Measurements from ENCODE around the gene DISC1. TPM values are rescaled to one million over a fixed set of nuclear protein-coding genes. Genes with fewer than 3 reads are reported as not detected.
A peak's percentile ranks its signal among the peaks of the same experiment; 100 is the strongest.

The DISC1 gene
- total RNA-seq, 6 experiments from 2014 or later, result 1.8 to 3.3 (median 2.4) TPM

- no peak overlapping the region for H3K27ac ChIP-seq
- ATAC-seq (peak in 3 of 4 donors; percentile 51 to 74 (median 60)), DNase-seq (no peak)
- H3K27me3 ChIP-seq, result no peaks in the 10 kb centered on the region
- no peaks in the 10 kb centered on the region for H3K9me3 ChIP-seq
- no peak for TF ChIP-seq POLR2A (IDR thresholded peaks at IDR 0.05)
- TF ChIP-seq CTCF (IDR thresholded peaks at IDR 0.05), result peak in 3 of 4 donors; percentile 20 to 22 (median 20)
- H3K36me3 ChIP-seq, result no peaks in the 10 kb centered on the region
- no peak overlapping the region for H3K4me3 ChIP-seq
- H3K4me1 ChIP-seq, result no peaks in the 10 kb centered on the region
- intact Hi-C loops (cut with DNase I), result no loop called here
- 31% methylated on average over 3 of the region's 3 CpGs for WGBS (ENCODE audit: insufficient coverage, low coverage, low lambda C conversion rate, missing lambda C conversion rate)
Observed at GRCh38 chr1:231584117-231584516, 42.5 kb upstream of the DISC1 start.

- WGBS (ENCODE audit: insufficient coverage, low coverage, low lambda C conversion rate, missing lambda C conversion rate), result 53% methylated on average over 5 of the region's 5 CpGs
- intact Hi-C loops (cut with DNase I), result loop anchor here in 1 of 2 donors (5.0 kb wide), 1 partner anchor 228 kb away; no protein-coding TSS in a partner anchor
Observed at GRCh38 chr1:231584921-231585320, 41.7 kb upstream of the DISC1 start.

GRCh38 chr1:231590453-231591198 is 36.0 kb upstream of the DISC1 start:
- TF ChIP-seq POLR2A (IDR thresholded peaks at IDR 0.05), result no peak
- peak; percentile 74 to 80 (median 76) for TF ChIP-seq CTCF (IDR thresholded peaks at IDR 0.05)
- intact Hi-C loops (cut with DNase I), result loop anchor here in 1 of 2 donors (10.0 kb wide), 1 partner anchor 236 kb away; no protein-coding TSS in a partner anchor
- Histone ChIP-seq H3K27ac (no peak overlapping the region), H3K4me1 (no peaks in the 10 kb centered on the region), H3K4me3 (no peak overlapping the region), H3K9me3 (no peaks in the 10 kb centered on the region), H3K36me3 (no peaks in the 10 kb centered on the region), H3K27me3 (no peaks in the 10 kb centered on the region)
- 16% methylated on average over 12 of the region's 12 CpGs for WGBS (ENCODE audit: insufficient coverage, low coverage, low lambda C conversion rate, missing lambda C conversion rate)
- DNase-seq, result peak; percentile 46 to 59 (median 52)
- peak; percentile 88 to 99 (median 92) for ATAC-seq

More at GRCh38 chr1:231584921-231585320, 41.7 kb upstream of the DISC1 start:
- H3K27ac ChIP-seq, result no peak overlapping the region
- no peaks in the 10 kb centered on the region for H3K9me3 ChIP-seq
- H3K36me3 ChIP-seq, result no peaks in the 10 kb centered on the region
- H3K27me3 ChIP-seq, result no peaks in the 10 kb centered on the region
- DNase-seq, result no peak
- no peak overlapping the region for H3K4me3 ChIP-seq
- no peaks in the 10 kb centered on the region for H3K4me1 ChIP-seq
- no peak for TF ChIP-seq POLR2A (IDR thresholded peaks at IDR 0.05)
- TF ChIP-seq CTCF (IDR thresholded peaks at IDR 0.05), result no peak
- no peak for ATAC-seq

- DNase-seq (no peak), ATAC-seq (no peak)
- no peak for TF ChIP-seq POLR2A (IDR thresholded peaks at IDR 0.05)
- no peak for TF ChIP-seq CTCF (IDR thresholded peaks at IDR 0.05)
- Histone ChIP-seq H3K4me3 (no peak overlapping the region), H3K27ac (no peak overlapping the region), H3K4me1 (no peaks in the 10 kb centered on the region), H3K9me3 (no peaks in the 10 kb centered on the region), H3K36me3 (no peaks in the 10 kb centered on the region), H3K27me3 (no peaks in the 10 kb centered on the region)
- 63% methylated on average over 8 of the region's 11 CpGs for WGBS (ENCODE audit: insufficient coverage, low coverage, low lambda C conversion rate, missing lambda C conversion rate)
- intact Hi-C loops (cut with DNase I), result loop anchor here in 1 of 2 donors (10.0 kb wide), 1 partner anchor 237 kb away; no protein-coding TSS in a partner anchor
Observed at GRCh38 chr1:231591466-231591865, 35.1 kb upstream of the DISC1 start.
